Stimulated activated CD8-positive, alpha-beta memory T cell treated with anti-CD3 and anti-CD28 coated beads, Interleukin-7, amount 100 ng/mL, for 4 hours (primary cell): ENCODE measurements around the gene TMEM243.
"Not testable (repeated sequence)": the region's sequence is repeated elsewhere in the genome, so short reads cannot be mapped to it uniquely, and the experiment has no call there.

Experiments used
- DNase-seq, 2 donors: peaks; one replicate each; pipeline ENCODE4 v3.0.0-alpha.2; 2020; ENCODE audit warnings: low read depth in 2 of 2

Gene TMEM243

GRCh38 chr7:87212498-87212897, 7.0 kb downstream of the TMEM243 start:
- no peak for DNase-seq

GRCh38 chr7:87210506-87210905, 9.0 kb downstream of the TMEM243 start:
- DNase-seq, result no peak

- DNase-seq, result no peak
Observed at GRCh38 chr7:87209295-87209924, 10.1 kb downstream of the TMEM243 start.

- no peak for DNase-seq
Observed at GRCh38 chr7:87206361-87206760, 13.2 kb downstream of the TMEM243 start.

GRCh38 chr7:87205701-87206100, 13.8 kb downstream of the TMEM243 start:
- DNase-seq, result not testable (repeated sequence)

- no peak for DNase-seq
Observed at GRCh38 chr7:87204933-87205332, 14.6 kb downstream of the TMEM243 start.

- DNase-seq, result not testable (repeated sequence)
Observed at GRCh38 chr7:87203929-87204328, 15.6 kb downstream of the TMEM243 start.

- no peak for DNase-seq
Observed at GRCh38 chr7:87202705-87203104, 16.8 kb downstream of the TMEM243 start.

- no peak for DNase-seq
Observed at GRCh38 chr7:87202208-87202607, 17.3 kb downstream of the TMEM243 start.

- DNase-seq, result no peak
Observed at GRCh38 chr7:87199700-87200450, 19.7 kb downstream of the TMEM243 start.

GRCh38 chr7:87199241-87199640, 20.3 kb downstream of the TMEM243 start:
- no peak for DNase-seq

- no peak for DNase-seq
Observed at GRCh38 chr7:87193912-87194311, 25.6 kb downstream of the TMEM243 start.

GRCh38 chr7:87192784-87193487, 26.6 kb downstream of the TMEM243 start:
- DNase-seq, result no peak

GRCh38 chr7:87190783-87191182, 28.7 kb downstream of the TMEM243 start:
- no peak for DNase-seq

GRCh38 chr7:87188930-87189329, 30.6 kb downstream of the TMEM243 start:
- DNase-seq, result no peak

- DNase-seq, result no peak
Observed at GRCh38 chr7:87187120-87187519, 32.4 kb downstream of the TMEM243 start.

- DNase-seq, result no peak
Observed at GRCh38 chr7:87179180-87179579, 40.4 kb downstream of the TMEM243 start.

- DNase-seq, result no peak
Observed at GRCh38 chr7:87178320-87178719, 41.2 kb downstream of the TMEM243 start.

- no peak for DNase-seq
Observed at GRCh38 chr7:87173471-87173870, 46.1 kb downstream of the TMEM243 start.

- no peak for DNase-seq
Observed at GRCh38 chr7:87171282-87171934, 48.1 kb downstream of the TMEM243 start.

GRCh38 chr7:87170828-87171227, 48.7 kb downstream of the TMEM243 start:
- DNase-seq, result no peak

GRCh38 chr7:87164433-87164832, 55.1 kb downstream of the TMEM243 start:
- no peak for DNase-seq
